NCI-H146 treated with DMSO at 0.1 percent for 48 hours (cell line): ENCODE measurements around the gene PLK5.
"Not testable (repeated sequence)": the region's sequence is repeated elsewhere in the genome, so short reads cannot be mapped to it uniquely, and the experiment has no call there.

Experiments used
- DNase-seq: peaks from one replicate; lab custom pipeline; 2025; ENCODE audit not compliant: unreplicated experiment; lab: John Stamatoyannopoulos, UW

The PLK5 gene

DNA sequence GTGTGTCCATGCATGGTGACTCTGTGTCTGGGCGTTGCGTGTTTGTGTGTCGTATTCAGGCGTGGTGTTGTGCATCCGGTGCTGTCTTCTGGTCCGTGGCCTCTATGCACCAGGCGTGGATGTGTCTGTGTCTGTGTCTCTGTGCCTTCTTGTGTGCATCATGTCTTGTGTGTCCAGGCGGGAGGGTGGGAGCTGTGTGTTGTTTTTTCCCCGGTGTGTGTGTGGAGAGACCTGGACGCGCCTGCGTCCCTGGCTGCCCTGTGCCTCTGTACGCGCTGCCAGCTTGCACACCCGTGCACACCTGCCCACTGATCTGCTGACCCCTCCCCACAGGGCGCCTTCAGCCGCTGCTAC lies 1.1 kb downstream of the PLK5 start:
- DNase-seq, result no peak

DNA sequence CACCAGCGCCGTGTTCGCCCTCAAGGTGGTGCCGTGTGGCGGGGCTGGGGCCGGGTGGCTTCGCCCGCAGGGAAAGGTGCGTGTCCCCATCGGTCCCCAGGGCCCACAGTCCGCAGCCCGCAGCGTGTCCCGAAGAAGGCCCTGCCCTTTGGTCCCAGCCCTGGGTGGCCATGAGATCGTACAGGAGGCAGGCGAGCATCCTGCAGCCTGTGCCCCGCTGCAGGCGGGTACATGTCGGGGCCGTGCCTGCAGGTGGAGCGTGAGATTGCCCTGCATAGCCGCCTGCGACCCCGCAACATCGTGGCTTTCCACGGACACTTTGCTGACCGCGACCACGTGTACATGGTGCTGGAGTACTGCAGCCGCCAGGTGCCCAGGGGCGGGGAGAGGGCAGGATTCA lies 1.5 kb downstream of the PLK5 start:
- DNase-seq, result no peak

DNA sequence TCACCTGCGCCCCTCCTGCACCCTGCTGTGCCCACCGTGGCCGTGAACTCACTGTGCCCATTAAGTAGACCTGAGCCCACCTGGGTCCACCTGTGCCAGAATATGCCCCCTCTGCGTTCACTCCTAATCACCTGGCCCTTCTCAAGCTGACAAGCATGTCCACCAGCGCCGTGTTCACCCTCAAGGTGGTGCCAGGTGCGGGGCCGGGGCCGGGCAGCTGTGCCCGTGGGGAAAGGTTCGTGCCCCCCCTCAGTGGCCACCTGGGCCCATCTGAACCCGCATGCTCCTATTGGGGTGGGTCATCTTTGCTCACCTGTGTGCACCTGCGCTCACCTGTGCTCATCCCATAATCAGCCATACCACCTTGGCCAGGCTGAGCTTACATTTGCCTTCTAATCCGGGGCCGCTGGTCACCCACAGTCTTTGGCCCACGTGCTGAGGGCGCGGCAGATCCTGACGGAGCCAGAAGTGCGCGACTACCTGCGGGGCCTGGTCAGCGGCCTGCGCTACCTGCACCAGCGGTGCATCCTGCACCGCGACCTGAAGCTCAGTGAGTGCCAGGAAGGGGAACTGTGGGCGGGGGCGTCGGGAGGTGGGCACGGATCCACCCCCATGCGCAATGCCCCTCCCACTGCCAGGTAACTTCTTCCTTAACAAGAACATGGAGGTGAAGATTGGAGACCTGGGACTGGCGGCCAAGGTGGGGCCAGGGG lies 2.3 kb downstream of the PLK5 start:
- DNase-seq, result no peak

DNA sequence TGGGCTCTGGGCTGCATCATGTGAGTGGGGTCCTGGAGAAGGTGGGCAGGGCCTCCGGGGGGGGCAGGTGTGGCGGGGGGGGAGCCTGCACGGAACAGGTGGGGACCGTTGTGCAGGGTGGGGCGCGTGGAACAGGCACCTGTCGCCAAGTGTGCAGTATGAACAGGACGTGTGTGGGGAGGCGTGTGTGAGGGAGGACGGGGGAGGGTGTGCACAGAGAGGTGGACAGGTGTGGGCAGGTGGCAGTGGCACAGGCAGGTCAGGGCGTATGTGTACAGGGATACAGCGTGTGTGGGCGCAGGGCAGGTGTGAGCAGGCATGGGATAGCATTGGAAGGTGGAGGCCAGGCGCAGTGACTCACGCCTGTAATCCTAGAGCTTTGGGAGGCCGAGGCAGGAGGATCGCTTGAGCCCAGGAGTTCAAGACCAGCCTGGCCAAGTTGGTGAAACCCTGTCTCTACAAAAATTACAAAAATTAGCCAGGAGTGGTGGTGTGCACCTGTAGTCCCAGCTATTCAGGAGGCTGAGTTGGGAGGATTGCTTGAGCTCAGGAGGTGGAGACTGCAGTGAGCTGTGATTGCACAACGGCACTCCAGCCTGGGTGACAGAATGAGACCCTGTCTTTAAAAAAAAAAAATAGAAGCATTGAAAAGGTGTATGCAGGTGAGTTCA lies 3.2 kb downstream of the PLK5 start:
- DNase-seq, result no peak

DNA sequence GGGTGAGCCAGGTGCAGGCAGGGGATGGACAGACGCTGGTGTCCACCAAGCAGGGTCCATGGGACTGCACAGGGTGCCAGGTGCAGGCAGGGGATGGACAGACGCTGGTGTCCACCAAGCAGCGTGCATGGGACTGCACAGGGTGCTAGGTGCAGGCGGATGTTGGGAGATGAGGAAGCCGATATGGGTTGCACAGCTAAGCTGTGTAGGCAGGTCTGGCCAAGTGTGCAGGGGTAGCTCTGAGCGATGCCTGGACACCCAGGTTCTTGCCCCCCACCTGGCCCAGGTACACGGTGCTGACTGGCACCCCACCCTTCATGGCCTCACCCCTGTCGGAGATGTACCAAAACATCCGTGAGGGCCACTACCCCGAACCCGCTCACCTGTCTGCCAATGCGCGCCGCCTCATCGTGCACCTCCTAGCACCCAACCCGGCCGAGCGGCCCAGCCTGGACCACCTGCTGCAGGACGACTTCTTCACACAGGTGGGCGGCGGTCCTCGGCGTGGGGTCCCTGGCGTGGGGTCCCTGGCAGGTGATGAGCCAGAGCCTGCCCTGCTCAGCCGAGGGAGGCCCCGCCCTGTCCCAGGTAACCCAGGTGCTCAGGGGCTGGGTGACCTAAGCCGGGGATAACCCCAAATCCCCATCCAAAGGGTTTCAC lies 3.9 kb downstream of the PLK5 start:
- DNase-seq, result no peak

DNA sequence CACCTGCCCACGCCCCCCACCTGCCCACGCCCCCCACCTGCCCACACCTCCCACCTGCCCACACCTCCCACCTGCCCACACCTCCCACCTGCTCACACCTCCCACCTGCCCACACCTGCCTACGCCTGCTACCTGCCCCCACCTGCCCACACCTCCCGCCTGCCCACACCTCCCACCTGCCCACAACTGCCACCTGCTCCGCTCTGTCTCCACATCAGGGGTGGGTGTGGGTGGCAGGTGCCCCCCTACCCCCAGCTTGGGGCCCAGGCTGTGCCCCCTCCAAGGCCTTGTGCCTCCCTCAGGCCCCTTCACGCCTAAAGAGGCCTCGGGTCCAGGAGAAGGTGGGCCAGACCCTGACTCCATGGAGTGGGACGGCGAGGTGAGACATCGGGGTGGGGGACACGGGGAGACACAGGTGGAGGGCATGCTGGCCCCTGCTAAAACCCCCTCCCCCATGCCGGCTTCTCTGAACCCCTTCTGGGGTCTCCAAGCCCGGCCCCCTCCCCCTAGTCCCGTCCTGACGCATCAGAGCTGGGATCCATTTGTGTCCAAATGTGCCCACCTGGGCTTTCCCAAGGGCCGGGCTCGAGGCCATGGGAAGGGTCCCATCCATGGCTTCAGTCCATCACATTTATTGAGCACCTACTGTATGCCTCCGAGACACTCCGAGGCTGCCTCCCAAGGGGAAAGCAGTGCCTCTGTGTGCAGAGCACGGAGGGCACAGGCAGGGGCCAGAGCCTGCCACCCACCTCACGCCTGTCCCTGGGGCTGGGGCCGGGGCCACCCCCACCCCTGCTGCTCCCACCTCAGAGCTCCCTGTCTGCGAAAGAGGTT lies 4.9 kb downstream of the PLK5 start:
- DNase-seq, result no peak

DNA sequence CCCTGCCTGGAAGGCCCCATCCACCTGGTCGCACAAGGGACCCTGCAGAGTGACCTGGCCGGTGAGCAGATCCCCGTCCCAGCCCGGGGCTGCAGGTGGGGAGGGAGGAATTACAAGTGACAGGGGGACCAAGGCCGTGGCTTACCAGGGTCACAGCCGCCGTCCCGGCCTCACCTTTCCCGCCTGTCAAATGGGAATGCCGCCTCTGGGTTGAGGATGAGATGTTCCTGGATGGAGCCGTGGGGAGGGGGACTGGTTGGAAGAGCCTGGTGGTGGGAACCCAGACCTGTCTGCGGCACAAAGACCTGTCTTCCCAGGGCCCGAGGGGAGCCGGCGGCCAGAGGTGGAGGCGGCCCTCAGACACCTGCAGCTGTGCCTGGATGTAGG lies 5.5 kb downstream of the PLK5 start:
- no peak for DNase-seq

DNA sequence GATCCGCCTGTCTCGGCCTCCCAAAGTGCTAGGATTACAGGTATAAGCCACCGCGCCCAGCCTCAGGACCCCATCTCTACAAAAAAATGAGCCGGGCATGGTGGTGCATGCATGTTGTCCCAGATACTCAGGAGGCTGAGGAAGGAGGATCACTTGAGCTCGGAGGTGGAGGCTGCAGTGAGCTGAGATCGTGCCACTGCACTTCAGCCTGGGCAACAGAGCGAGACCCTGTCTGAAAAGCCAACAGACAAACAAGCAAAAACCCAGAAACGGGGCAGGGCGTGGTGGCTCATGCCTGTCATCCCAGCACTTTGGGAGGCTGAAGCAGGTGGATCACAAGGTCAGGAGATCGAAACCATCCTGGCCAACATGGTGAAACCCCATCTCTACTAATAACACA lies 7.0 kb downstream of the PLK5 start:
- not testable (repeated sequence) for DNase-seq

DNA sequence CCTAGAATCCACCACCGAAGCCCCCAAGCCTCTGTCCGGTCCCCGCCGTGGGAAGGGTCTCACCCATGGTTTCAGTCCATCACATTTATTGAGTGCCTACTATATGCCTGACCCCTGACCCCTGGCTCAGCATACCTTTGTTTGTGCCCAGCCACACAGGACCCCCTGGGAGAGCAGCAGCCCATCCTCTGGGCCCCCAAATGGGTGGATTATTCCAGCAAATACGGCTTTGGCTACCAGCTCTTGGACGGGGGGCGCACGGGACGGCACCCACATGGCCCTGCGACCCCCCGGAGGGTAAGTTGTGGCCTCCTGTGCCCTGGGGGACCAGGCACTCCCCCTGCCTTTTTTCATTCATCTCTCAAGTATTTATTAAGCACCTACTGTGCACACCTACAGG lies 7.7 kb downstream of the PLK5 start:
- no peak for DNase-seq

DNA sequence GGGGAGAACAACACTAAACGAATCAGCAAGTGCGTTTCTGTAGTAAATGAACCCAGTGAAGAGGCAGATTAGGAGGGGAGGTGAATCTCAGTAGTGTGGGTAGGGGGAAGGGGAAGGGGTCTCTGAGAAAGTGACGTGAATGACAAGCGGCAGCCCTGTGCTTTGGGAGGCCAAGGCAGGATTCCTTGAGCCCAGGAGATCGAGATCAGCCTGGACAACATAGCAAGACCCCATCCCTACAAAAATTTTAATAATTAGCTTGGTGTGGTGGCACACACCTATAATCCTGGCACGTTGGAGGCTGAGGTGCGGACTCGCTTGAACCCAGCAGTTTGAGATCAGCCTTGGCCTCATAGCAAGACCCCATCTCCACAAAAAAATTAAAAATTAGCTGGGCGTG lies 8.1 kb downstream of the PLK5 start:
- no peak for DNase-seq

DNA sequence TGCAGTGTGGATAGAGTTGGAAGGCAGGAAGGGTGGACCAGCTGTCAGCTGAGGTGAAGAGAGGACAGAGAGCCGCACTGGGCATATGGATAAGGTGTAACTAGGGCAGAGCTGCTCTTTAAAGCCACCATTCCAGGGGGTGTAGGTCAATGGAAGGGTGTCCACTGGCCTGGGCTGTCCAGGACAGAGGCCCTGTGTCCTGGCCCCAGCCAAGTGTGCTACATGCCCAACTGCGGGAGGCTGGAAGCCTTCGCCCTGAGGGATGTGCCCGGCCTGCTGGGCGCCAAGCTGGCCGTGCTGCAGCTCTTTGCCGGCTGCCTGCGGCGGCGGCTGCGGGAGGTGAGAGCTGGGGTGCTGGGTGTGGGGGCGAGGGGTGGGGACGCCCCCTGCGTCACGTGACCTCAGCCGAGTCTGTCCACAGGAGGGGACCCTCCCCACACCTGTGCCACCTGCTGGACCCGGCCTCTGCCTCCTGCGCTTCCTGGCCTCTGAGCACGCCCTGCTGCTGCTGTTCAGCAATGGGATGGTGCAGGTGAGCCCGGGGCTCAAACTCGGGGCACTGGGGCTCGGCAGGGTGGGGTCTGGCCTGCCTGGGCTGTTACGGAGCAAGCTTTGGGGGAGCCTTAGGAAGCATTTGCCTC lies 9.8 kb downstream of the PLK5 start:
- DNase-seq, result no peak

DNA sequence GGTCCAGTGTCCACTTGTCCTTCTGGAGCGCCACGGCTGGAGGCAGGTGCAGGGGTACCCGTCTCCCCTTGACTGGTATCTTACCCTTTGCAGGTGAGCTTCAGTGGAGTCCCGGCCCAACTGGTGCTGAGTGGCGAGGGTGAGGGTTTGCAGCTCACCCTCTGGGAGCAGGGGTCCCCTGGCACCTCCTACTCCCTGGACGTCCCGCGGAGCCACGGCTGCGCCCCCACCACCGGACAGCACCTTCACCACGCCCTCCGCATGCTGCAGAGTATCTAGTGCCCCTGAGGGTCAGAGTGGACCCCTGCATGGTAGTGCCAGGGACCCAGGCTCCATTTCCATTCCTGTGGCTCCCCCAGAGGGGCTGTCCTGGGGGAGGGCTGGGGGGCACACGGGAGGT lies 11.1 kb downstream of the PLK5 start:
- no peak for DNase-seq

DNA sequence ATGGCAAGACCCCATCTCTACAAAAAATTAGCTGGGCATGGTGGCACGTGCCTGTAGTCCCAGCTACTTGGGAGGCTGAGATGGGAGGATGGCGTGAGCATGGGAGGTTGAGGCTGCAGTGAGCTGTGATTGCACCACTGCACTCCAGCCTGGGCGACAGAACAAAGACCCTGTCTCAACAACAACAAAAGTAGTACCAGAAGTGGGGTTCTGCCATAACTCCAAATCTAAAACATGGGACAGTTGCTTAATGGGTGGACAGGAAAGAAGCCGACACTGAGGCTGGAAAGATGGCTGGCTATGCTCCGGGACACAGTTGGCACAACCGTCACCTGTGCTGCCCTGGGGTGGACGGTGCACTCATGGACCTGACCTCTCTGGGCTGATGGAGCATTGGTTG lies 11.8 kb downstream of the PLK5 start:
- not testable (repeated sequence) for DNase-seq

DNA sequence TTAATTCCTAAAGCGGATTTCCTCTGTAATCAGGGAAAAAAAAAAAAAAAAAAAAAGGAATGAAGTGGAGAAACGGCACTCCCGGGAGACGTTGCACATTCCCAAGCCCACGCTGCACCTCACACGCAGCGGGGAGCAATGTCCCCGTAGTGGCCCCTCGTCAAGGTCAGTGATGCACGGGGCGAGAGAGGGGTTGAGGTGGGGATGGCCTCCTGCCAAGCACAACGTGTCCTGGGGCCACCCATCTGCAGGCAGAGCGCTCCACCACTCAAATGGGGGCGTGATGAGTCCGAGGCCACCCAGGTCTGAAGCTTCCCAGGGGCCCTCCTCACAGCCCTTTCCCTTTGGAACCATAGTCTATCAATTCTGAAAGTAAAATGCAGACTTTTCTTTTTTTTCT lies 15.1 kb downstream of the PLK5 start:
- DNase-seq, result no peak

DNA sequence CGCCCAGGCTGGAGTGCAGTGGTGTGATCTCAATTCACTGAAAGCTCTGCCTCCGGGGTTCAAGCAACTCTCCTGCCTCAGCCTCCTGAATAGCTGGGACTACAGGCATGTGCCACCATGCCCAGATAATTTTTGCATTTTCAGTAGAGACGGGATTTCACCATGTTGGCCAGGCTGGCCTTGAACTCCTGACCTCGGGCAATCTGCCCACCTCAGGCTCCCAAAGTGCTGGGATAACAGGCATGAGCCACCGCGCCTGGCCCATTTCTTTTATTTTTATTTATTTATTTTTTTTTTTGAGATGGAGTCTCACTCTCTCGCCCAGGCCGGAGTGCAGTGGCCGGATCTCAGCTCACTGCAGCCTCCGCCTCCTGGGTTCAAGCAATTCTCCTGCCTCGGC lies 15.9 kb downstream of the PLK5 start:
- DNase-seq, result not testable (repeated sequence)

DNA sequence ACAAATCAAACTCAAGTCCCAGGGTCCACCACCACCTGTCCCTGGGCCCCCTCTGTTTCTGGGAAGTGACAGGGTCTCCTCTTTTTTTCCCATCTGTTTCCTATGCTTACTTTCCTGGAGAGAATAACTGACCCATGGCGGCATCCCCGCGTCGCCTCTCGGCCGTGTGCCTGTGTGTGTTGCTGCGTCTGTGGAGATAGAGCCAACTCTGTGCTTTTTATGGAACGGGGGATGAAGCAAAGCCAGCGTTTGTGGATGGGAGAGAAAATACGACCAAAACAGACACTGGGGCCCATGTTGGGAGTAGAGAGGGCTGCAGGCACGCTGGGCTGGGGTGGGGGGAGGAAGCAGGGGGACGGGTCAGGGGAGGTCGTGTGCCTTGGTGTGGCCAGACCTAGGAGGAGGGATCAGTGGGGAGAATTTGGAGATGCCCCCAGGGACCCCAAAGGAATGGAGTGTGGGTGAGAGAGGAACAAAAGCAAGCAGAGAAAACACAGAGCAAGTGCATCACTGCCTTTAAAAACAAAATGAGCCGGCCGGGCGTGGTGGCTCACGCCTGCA lies 16.6 kb downstream of the PLK5 start:
- no peak for DNase-seq

DNA sequence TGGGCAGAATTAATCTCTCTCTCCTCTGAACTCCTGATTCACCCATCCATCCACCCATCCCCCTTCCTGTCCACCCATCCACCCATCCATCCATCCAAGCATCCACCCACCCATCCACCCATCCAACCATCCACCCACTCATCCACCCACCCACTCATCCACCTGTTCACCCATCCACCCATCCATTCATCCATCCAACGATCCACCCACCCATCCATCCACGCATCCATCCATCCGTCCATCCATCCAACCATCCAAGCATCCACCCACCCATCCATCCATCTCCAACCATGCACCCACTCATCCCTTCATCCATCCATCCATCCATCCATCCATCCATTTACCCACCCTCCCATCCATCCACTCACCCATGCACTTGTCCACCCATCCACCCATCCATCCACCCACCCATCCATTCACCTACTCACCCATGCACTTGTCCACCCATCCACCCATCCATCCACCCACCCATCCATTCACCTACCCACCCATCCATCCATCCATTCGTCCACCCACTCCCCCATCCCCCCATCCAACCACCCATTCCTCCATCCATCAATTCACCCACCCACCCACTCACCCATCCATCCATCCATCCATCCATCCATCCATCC lies 25.6 kb downstream of the PLK5 start:
- no peak for DNase-seq

DNA sequence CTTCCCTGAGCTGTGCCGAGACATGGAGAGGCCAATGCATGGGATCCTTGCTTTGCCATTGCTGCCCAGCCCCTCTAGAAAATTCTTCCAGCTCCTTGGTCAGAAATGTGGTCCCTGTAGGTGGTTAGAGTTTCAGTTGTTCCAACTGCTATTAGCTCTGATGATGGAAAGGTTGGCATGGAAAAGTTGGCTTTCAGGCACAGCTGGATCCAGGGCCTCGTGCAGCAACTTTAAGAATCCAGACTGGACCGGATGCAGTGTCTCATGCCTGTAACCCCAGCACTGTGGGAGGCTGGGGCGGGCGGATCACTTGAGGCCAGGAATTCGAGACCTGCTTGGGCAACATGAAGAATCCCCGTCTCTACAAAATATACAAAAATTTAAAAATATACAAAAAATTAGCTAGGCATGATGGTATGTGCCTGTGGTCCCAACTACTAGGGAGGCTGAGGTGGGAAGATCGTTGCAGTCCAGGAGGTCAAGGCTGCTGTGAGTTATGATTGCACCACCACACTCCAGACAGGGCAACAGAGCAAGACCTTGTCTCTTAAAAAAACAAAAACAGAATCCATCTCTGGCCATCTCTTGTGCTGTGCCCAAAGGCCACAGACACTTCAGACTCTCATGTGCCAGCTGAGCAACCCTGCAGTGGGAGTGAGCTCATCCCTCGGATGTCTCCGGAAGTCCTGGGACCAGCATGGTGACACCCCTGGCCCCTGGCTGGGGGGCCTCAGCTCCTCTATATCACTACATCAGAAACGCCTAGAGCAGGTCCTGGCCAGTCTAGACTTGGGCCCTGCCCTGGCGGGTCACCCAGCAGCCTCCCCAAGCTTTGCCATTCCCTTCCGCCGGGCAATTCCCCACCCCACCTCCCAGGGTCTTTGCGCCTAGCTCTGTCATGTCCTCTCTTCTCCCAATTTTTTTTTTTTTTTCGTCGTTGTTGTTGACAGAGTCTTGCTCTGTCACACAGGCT lies 27.5 kb downstream of the PLK5 start:
- DNase-seq, result no peak

DNA sequence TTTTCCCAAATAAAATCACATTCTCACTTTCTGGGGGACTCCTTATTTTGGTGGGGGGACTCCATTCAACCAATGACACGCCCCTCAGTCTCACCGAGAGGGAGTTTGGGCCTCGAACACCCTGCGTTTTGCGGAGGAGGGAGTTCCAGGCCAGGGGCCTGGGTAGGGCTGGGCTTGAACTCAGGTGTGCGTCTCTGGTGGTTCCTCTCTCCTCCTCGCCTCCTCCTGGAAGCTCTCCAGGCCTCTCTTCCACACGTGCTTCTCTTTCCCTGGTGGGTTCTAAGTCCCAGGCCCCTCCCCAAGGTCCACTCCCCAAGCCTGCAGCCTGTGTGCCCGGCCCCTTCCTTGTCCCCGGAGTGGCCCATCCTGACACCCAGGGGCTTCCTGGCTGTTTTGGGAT lies 29.5 kb downstream of the PLK5 start:
- no peak for DNase-seq
